GM12878 (cell line): ENCODE data around the gene MDK. TPM values are rescaled to one million over a fixed set of nuclear protein-coding genes. Genes with fewer than 3 reads are reported as not detected.

Experiments
- ATAC-seq: fragments of 200-7000 bp; cut with Tn5 transposase; 3 replicates; pipeline ENCODE4 v1.9.1; 2020; ENCODE audit warnings: mild to moderate bottlenecking, moderate library complexity
- BruUV-seq: library from RNA; stranded (reverse); fragments of 400-500 nt; replicated peaks from 2 replicates; lab custom pipeline; 2021; lab: Mats Ljungman, UMichigan
- CTCF ChIA-PET: fragments of 300-600 bp; sonication (Branson Sonifier 250); formaldehyde crosslinking; extraction: SDS; loops from one replicate; lab custom pipeline; 2021; ENCODE audit warnings: inconsistent platforms; lab: Yijun Ruan, JAX
- POLR2A ChIA-PET: fragments of 350-600 bp; formaldehyde crosslinking; extraction: SDS; loops from one replicate; lab custom pipeline; 2021; ENCODE audit warnings: inconsistent platforms; lab: Charles Lee
- RAD21 ChIA-PET: fragments of 300-600 bp; sonication (Branson Sonifier 250); formaldehyde crosslinking; loops from one replicate; lab custom pipeline; 2023; ENCODE audit warnings: antibody characterized with exemption; ENCODE audit not compliant: unreplicated experiment; lab: Charles Lee
- SMC1A ChIA-PET: fragments of 300-600 bp; sonication (Branson Sonifier 250); formaldehyde crosslinking; loops from one replicate; lab custom pipeline; 2023; ENCODE audit not compliant: unreplicated experiment, uncharacterized antibody; lab: Charles Lee
- DNase-seq: peaks from one replicate; pipeline ENCODE4 v3.0.0-alpha.2; 2011; ENCODE audit warnings: low read depth, low spot score
- FAIRE-seq: peaks from 3 replicates; lab custom pipeline; 2011; peaks lifted over from hg19 to GRCh38; lab: Jason Lieb, UNC
- H2AFZ ChIP-seq: 2 replicates; pipeline ENCODE4 v1.6.0; 2011; ENCODE audit warnings: low read depth, low read length, control low read depth; ENCODE audit not compliant: control insufficient read depth
- H3K27ac ChIP-seq: 2 replicates; pipeline ENCODE4 v1.5.1; 2011; ENCODE audit warnings: control low read depth; ENCODE audit not compliant: control insufficient read depth, insufficient read depth
- H3K27me3 ChIP-seq, 2 experiments: replicated peaks in 1 of 2; 2 replicates each; pipeline versions ENCODE4 v1.6.0 to v1.6.1; 2011; ENCODE audit warnings: low read length in 1 of 2; ENCODE audit not compliant: control insufficient read depth in 2 of 2, insufficient read depth in 2 of 2
- H3K36me3 ChIP-seq, 2 experiments: 2 replicates each; pipeline ENCODE4 v1.5.1; 2011; ENCODE audit warnings: low read length in 1 of 2; ENCODE audit not compliant: control insufficient read depth in 2 of 2, insufficient read depth in 2 of 2
- H3K4me1 ChIP-seq: 2 replicates; pipeline ENCODE4 v1.6.1; 2011; ENCODE audit warnings: mild to moderate bottlenecking, low read length, moderate library complexity, mixed read lengths; ENCODE audit not compliant: control insufficient read depth, insufficient read depth
- H3K4me2 ChIP-seq: 2 replicates; pipeline ENCODE4 v1.6.0; 2011; ENCODE audit warnings: control low read depth; ENCODE audit not compliant: control insufficient read depth, insufficient read depth
- H3K4me3 ChIP-seq: fragments of 200-600 bp; sonication (generic); 2 replicates; pipeline ENCODE4 v1.5.1; 2016
- H3K79me2 ChIP-seq: 2 replicates; pipeline ENCODE4 v1.6.0; 2011; ENCODE audit warnings: low read length; ENCODE audit not compliant: control insufficient read depth, insufficient read depth
- H3K9ac ChIP-seq: 2 replicates; pipeline ENCODE4 v1.8.0; 2011; ENCODE audit warnings: low read length, control low read depth, mixed read lengths; ENCODE audit not compliant: control insufficient read depth, insufficient read depth
- H3K9me3 ChIP-seq: replicated peaks from 3 replicates; pipeline ENCODE4 v1.5.1; 2011; ENCODE audit warnings: mild to moderate bottlenecking, low read length; ENCODE audit not compliant: control insufficient read depth, insufficient read depth
- H4K20me1 ChIP-seq: 2 replicates; pipeline ENCODE4 v1.6.0; 2011; ENCODE audit not compliant: control insufficient read depth, insufficient read depth
- EED ChIP-seq: sonication (generic); IDR thresholded peaks from 2 replicates; pipeline ENCODE4 v1.6.1; 2016; ENCODE audit warnings: antibody characterized with exemption, low read depth
- EP300 ChIP-seq, 2 experiments: fragments of 150-350 bp in 1 of 2; IDR thresholded peaks; 2 replicates each; pipeline ENCODE4 v1.6.1; 2011 to 2012; ENCODE audit warnings: low read depth in 2 of 2, low read length in 2 of 2, borderline replicate concordance in 1 of 2, improper control_type of control experiment in 1 of 2, inconsistent platforms in 1 of 2; ENCODE audit not compliant: control insufficient read depth in 1 of 2
- GATAD2B ChIP-seq: fragments of 450-650 bp; conservative IDR thresholded peaks from 2 replicates; pipeline ENCODE4 v1.6.1; 2017; ENCODE audit warnings: low read depth, mild to moderate bottlenecking, moderate library complexity
- KDM1A ChIP-seq: fragments of 200-600 bp; sonication (generic); IDR thresholded peaks from 2 replicates; pipeline ENCODE4 v1.6.1; 2016; ENCODE audit warnings: borderline replicate concordance
- PAX5 ChIP-seq: IDR thresholded peaks from 2 replicates; pipeline ENCODE4 v1.6.1; 2011; ENCODE audit warnings: low read depth, low read length, borderline replicate concordance
- RBBP5 ChIP-seq: fragments of 200-600 bp; sonication (generic); conservative IDR thresholded peaks from 2 replicates; pipeline ENCODE4 v1.6.1; 2016
- SRF ChIP-seq, 2 experiments: IDR thresholded peaks; 2 replicates each; pipeline ENCODE4 v1.6.1; 2011; ENCODE audit warnings: low read depth in 2 of 2, low read length in 2 of 2, mild to moderate bottlenecking in 1 of 2, moderate library complexity in 1 of 2
- STAT3 ChIP-seq: IDR thresholded peaks from 2 replicates; pipeline ENCODE4 v1.6.1; 2011; ENCODE audit warnings: low read depth, low read length, improper control_type of control experiment
- TCF12 ChIP-seq: IDR thresholded peaks from 2 replicates; pipeline ENCODE4 v1.6.1; 2011; ENCODE audit warnings: low read depth, mild to moderate bottlenecking, low read length
- ZNF274 ChIP-seq: IDR thresholded peaks from one replicate; pipeline ENCODE4 v1.8.0; 2011; ENCODE audit not compliant: insufficient read length, insufficient read depth
- ZNF622 ChIP-seq: fragments of 450-650 bp; IDR thresholded peaks from 2 replicates; pipeline ENCODE4 v1.6.1; 2017; ENCODE audit warnings: mild to moderate bottlenecking, inconsistent platforms
- WGBS: methylation state at CpG from one replicate; pipeline ENCODE4 v1.1.6; 2016; ENCODE audit warnings: low lambda C conversion rate; ENCODE audit not compliant: insufficient replicate concordance, insufficient coverage; ENCODE audit errors: missing lambda C conversion rate; 5-methylcytosine and 5-hydroxymethylcytosine counted together
- in situ Hi-C: fragments of 300-500 bp; cut with MboI; formaldehyde crosslinking; loops from 9 replicates; pipeline ENCODE4 v1.14.3; 2018; ENCODE audit warnings: mixed read lengths
- intact Hi-C: fragments of 100-400 bp; cut with micrococcal nuclease; formaldehyde crosslinking; loops from one replicate; pipeline ENCODE4 v1.14.2; 2022; ENCODE audit not compliant: unreplicated experiment
- polyA plus RNA-seq, 11 experiments: library from polyadenylated mRNA; depleted of rRNA in 4 of 11; unstranded in 6 of 11; stranded (reverse) in 5 of 11; fragments of >200 nt; fragmentation: Nextera tagmentation in 4 of 11; fragmentation: Illumina TruSeq in 1 of 11; extraction: Ambion mirVana in 4 of 11; extraction: Trizol in 1 of 11; gene quantifications; 1 replicate in 1 of 11; 2 replicates in 10 of 11; pipeline versions ENCODE4 v1.2.1 to v1.2.3, GENCODE V29; 2011 to 2016; ENCODE audit warnings: inconsistent platforms in 2 of 11, missing spikeins in 2 of 11, low read depth in 1 of 11
- total RNA-seq, 4 experiments: library from RNA; depleted of rRNA in 3 of 4; stranded (reverse); fragments of >200 nt in 3 of 4; fragmentation: Illumina TruSeq in 1 of 4; extraction: Trizol in 1 of 4; gene quantifications; 2 replicates each; pipeline versions ENCODE4 v1.2.1 to v1.2.3, GENCODE V29; 2013 to 2021

The MDK gene
- total and polyA plus RNA-seq, 10 of the 15 experiments (the other 5 are each of a cell fraction or from before 2014, with no cell fraction given): 0.77 to 17.8 (median 9.9) TPM

DNA sequence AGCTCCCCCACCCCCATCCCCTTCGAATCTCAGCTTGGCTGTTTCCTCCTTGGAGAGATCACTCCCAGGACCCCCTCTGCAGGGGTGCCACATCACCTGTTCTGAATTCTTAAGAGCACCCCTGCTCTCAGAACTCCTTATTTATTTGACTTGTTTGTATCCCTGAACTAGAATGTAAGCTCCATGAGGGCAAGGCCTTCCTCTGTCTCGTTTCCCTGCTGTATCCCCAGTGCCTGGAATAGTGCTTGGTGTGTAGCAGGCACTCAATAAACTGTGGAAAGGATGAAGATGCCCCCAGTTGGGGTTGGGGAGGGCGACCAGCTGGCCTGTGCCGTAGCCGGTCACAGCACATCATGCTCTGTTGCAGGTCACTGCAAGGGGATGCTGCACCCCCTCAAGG lies 3.6 kb upstream of the MDK start:
- H3K4me3 ChIP-seq: no peak overlapping the region
- intact Hi-C loops: no loop called here
- SMC1A ChIA-PET: interaction anchor here (0.6 kb wide), 1 partner anchor 190 kb away, joined by 3 read pairs; no protein-coding TSS in a partner anchor
- H3K9me3 ChIP-seq: no peaks in the 10 kb centered on the region
- no peaks in the 10 kb centered on the region for H3K79me2 ChIP-seq
- peaks cover 4 to 21% of the 10 kb centered on the region in 2 experiments; a peak in 3 of 4 replicates for H3K36me3 ChIP-seq
- H3K4me2 ChIP-seq: no peak overlapping the region
- in situ Hi-C loops: no loop called here
- no peak overlapping the region for H3K9ac ChIP-seq
- BruUV-seq: no TSS peak
- RAD21 ChIA-PET: interaction anchor here (0.6 kb wide), 2 partner anchors 216 to 410 kb away, joined by 3 read pairs; partner anchors contain the start of gene AMBRA1
- ATAC-seq: no peak
- no peaks in the 10 kb centered on the region for H4K20me1 ChIP-seq
- H3K27ac ChIP-seq: no peak overlapping the region
- peaks cover 8% of the 10 kb centered on the region for H3K4me1 ChIP-seq
- POLR2A ChIA-PET: interaction anchor here (0.6 to 0.8 kb wide), 2 partner anchors 18 to 105 kb away, joined by 3 to 4 read pairs; no protein-coding TSS in a partner anchor
- CTCF ChIA-PET: interaction anchor here (0.7 to 1.9 kb wide), 6 partner anchors 11 to 277 kb away, joined by 3 to 5 read pairs (median 3); no protein-coding TSS in a partner anchor
- H2AFZ ChIP-seq: no peak overlapping the region
- 96% methylated on average over 5 of the region's 5 CpGs for WGBS
- no peak for FAIRE-seq
- H3K27me3 ChIP-seq: peaks cover 6 to 10% of the 10 kb centered on the region in 2 experiments
- no peak for DNase-seq
- TF ChIP-seq PAX5 (no peak), EED (no peak), SRF (IDR thresholded peaks at IDR 0.05; ENCODE audit: low read depth in 2 of 2, low read length in 2 of 2) (no peak), ZNF274 (no peak), STAT3 (no peak), RBBP5 (no peak), EP300 (IDR thresholded peaks at IDR 0.05; ENCODE audit: borderline replicate concordance in 1 of 2, control insufficient read depth in 1 of 2, low read depth in 2 of 2, low read length in 2 of 2) (no peak), GATAD2B (no peak), KDM1A (no peak), ZNF622 (no peak), TCF12 (no peak)
